GM18870 (cell line): ENCODE results near the gene KRTAP2-2.

ENCODE experiments used
- ATAC-seq: cut with Tn5 transposase; IDR thresholded peaks from one replicate; pipeline ENCODE4 v1.9.1; 2021; ENCODE audit warnings: moderate library complexity; ENCODE audit not compliant: unreplicated experiment

KRTAP2-2 gene

DNA sequence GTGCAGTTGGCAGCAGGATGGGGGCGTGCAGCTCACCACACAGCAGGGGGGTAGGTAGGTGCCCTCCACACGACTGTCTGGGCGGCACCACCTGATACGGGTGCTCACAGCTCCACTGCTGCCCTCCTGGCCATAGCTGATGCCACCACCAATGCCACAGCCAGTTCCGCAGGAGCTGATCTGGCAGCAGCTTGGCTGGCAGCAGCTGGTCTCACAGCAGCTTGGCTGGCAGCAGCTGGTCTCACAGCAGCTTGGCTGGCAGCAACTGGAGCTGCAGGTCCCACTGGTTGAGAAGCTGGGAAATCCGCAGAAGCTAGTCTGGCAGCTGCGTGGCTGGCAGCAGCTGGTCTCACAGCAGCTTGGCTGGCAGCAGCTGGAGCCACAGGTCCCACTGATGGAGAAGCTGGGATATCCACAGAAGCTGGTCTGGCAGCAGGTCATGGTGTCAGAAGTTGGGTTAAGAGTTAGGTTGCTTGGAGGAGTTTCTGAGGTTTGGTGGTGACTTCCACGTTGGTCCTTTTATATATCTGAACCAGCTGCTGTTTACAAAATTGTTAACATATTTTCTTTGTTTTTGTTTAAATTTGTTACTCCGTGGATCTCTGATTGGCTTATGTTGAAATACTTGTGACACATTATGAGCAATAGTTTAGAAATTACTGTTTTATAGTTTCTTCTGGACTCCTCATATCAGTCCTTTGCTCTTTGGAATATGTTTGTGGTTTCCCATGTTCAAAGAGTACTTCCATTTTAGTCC is 28.1 kb downstream of the KRTAP2-2 start, which contains the start of gene KRTAP1-5:
TSS of gene KRTAP1-5 (minus strand) at position 494 of the 757 bp plus-strand sequence. CDS start at position 441, 53 bp downstream.
- ATAC-seq = no peak

DNA sequence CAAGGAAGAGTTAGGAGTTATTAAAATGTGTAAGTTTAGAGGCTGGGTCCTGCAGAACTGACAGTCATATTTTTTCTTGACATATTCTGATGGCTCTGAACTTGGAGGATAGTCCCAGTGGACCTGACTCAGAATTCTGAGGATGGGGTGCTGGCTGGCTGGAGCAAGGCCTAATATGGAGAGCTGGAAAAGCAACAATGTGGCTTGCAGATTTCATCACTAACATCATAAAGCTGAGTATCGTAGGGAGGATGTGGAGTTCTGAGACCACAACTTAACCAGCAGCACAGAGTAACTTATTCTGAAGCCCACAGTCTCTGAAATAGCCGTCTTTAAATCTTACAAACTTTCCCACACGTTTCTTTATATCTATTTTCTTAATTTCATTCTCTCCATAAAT is 30.3 kb downstream of the KRTAP2-2 start:
- no peak for ATAC-seq

DNA sequence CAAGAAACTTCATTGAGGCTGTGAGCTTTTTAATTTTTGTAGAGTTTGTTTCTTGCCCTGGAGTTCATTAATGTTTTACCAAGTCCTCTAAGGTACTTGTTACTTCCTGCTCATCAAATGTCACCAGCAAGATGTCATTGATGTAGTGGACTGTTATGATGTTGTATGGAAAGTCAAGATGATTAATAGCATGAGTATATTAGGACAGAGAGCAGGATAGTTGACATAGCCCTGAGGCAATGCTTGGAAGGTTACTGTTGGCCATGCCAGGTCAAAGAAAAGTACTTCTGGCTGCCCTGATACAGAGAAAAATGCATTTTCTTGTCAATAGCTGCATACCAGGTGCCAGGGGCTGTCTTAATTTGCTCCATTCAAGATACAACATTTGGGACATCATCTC is 34.7 kb downstream of the KRTAP2-2 start:
- no peak for ATAC-seq

DNA sequence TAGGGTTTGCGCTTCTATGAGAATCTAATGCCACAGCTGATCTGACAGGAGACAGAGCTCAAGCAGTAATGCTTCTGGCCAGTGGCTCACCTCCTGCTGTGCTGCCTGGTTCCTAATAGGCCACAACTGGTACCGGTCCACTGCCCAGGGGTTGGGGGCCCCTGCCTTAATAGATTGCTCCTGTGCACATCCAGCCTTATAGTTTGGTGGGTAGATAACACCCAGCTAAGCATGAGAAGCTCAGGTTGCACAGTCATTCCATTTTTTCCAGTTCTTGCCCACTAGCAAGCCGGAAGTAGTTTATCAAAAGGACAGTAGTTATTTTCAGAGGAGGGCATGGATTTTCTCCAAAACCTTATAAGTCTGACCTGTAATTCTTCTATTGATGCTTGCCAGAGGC is 35.6 kb downstream of the KRTAP2-2 start:
- ATAC-seq = no peak

GRCh38 chr17:41018541-41018940 is 36.5 kb downstream of the KRTAP2-2 start:
- ATAC-seq = no peak

- no peak for ATAC-seq
Observed at GRCh38 chr17:41016578-41017215, 38.3 kb downstream of the KRTAP2-2 start.

- no peak for ATAC-seq
Observed at GRCh38 chr17:41015454-41015853, 39.6 kb downstream of the KRTAP2-2 start.

DNA sequence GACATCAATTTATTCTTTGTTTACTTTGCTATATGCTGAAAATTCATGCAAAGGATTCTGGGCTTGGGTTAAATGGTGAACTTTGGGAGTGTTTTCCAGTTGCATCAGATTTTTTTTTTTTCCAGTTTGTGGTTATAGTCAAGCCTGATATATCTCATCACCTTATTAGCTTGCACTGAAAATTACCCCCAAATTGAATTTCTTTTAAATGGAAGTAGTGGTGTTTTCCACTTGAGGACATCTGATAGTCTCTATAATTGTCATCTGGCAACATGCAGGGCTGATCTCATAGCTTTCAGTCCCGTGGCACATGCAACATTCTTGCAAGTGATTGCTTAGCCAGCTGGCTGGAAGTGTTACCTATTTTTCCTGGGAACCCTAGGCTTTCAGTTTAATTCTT is 41.4 kb downstream of the KRTAP2-2 start:
- no peak for ATAC-seq

DNA sequence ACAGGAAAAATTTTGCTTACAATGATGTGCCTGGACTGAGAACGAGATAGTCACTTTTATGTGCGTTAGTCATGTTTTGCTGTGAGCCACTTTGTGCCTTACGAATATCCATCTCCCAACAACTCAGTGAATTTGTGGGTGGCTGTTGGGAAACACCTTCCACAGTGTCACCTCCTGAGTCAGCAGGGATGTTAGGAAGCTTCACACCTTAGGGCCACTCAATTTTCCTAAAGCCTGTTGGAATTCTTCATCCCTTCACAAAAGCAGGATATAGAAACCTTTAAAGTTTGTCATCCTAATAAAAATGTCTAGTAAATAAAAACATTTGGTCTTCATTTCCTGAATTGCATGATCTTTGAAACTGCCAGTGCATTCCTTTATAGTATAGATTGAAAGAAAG is 41.8 kb downstream of the KRTAP2-2 start:
- no peak for ATAC-seq

- ATAC-seq = no peak
Observed at GRCh38 chr17:41012326-41013120, 42.5 kb downstream of the KRTAP2-2 start.

- ATAC-seq = no peak
Observed at GRCh38 chr17:41010441-41010840, 44.6 kb downstream of the KRTAP2-2 start.

DNA sequence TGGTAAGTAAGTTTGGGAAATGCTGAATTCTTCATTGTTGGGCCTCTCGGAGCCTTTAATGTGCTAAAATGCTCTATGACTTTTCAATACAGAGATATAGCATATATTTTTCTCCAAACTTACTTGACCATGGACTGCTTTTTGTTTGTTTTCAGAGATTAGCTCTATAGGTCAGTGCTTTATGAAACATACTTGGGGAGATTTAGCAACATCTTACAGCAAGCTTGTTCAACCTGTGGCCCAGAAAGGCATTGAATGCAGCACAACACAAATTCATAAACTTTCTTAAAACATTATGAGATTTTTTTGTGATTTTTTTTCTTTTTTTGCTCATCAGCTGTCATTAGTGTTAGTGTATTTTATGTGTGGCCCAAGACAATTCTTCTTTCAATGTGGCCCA is 45.1 kb downstream of the KRTAP2-2 start:
- ATAC-seq = no peak

DNA sequence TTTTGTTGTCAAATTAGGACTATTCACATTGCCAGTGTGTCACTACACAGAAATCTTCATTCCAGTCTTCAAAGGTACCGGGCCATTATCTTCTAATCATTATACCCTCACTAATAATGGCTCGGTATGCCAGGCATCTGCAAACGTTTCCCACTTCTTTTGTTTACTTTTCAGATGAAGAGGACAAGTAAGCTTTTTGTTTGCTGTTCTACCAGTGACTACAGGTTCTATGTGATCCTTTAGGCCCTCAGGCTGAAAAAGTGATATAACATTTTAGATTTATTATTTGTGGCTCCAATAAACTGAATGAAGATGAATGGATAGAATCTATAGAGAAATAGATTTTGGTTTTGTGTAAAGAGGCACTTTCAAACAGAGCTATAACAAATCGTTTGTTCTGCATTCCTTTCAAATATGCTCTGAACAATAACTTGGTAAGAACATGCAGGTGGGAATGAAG is 45.7 kb downstream of the KRTAP2-2 start:
- ATAC-seq = no peak

DNA sequence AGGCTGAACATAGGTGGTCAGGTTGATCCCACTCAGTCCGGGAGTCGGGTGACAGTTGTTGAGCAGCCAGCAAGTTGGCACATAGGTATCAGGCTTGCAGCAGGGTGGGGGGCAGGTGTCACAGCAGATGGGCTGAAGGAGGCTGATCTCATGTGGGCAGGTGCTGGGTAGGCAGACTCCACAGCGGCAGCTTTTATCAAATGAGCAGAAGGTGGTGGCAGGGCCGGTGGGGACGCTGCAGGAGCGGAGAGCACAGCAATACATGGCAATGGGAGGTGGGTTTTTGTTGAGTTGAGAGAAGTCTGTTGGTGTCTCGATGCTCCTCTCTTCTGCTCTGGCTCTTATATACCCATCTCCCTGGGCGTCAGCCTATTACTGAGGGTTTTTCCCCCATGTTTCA is 46.2 kb downstream of the KRTAP2-2 start, which contains the start of gene KRTAP3-1:
TSS of gene KRTAP3-1 (minus strand) at position 318 of the 400 bp plus-strand sequence. CDS start at position 264, 54 bp downstream.
- ATAC-seq = no peak
